Muscle of back (tissue), 11 donors: ENCODE measurements around the gene CAPRIN2. TPM values are rescaled to one million over a fixed set of nuclear protein-coding genes. Genes with fewer than 3 reads are reported as not detected.

Source experiments
- DNase-seq, 3 donors: peaks; one replicate each; pipeline versions ENCODE4 v3.0.0 to v3.0.0-alpha.2; 2013
- polyA plus RNA-seq, 10 donors: library from polyadenylated mRNA; unstranded; fragments of 120-200 nt; gene quantifications; one replicate each; pipeline ENCODE4 v1.2.1, GENCODE V29; 2013; ENCODE audit not compliant: insufficient read length in 10 of 10

Gene CAPRIN2
- polyA plus RNA-seq, 10 donors = 14.8 to 37.8 (median 21.5) TPM

GRCh38 chr12:30700216-30700900 lies 54.4 kb downstream of the CAPRIN2 start:
- peak in 1 of 3 donors; percentile 7 for DNase-seq

DNA sequence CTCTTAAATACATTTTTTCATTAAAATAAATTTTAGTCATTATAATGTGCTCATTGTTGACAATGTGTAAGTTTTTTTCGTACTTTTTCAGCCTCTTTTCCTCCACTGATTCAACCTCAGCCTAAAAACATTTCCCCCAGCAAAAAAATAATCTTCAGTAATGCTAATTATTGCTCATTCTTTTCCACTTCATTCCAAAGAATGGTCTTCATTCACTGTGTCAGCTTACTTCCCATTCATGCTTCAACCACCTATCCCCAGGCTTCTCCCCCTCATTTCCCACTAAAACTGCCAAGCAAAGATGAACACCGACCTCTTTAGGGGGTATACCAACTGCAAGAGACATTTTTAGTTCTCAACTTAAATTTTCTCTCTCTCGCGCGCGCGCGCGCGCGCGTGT lies 56.4 kb downstream of the CAPRIN2 start:
- no peak for DNase-seq

- no peak for DNase-seq
These were observed 57.8 kb downstream of the CAPRIN2 start for GRCh38 chr12:30696943-30697342.

DNA sequence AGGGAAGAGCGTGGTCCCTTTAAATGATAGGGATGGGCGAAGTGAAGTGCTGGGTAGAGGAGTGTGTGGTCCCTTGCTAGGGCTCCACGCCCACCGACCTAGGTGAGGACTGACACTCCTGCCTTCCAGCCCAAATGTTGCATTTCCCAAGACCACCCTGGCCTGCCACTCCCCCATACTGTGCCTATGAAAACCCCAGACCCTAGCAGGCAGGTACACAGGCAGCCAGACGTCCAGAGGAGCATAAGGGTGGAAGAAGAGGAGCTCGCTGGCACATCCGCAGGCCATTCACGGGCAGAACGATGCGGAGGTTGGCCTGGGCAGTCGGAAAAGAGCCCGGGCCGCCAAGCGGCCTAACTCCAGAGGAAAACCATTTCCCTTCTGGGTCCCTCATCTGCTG lies 58.3 kb downstream of the CAPRIN2 start:
- peak in 1 of 3 donors; percentile 4 for DNase-seq

- DNase-seq = no peak
These were observed 58.7 kb downstream of the CAPRIN2 start for GRCh38 chr12:30696103-30696408.

DNA sequence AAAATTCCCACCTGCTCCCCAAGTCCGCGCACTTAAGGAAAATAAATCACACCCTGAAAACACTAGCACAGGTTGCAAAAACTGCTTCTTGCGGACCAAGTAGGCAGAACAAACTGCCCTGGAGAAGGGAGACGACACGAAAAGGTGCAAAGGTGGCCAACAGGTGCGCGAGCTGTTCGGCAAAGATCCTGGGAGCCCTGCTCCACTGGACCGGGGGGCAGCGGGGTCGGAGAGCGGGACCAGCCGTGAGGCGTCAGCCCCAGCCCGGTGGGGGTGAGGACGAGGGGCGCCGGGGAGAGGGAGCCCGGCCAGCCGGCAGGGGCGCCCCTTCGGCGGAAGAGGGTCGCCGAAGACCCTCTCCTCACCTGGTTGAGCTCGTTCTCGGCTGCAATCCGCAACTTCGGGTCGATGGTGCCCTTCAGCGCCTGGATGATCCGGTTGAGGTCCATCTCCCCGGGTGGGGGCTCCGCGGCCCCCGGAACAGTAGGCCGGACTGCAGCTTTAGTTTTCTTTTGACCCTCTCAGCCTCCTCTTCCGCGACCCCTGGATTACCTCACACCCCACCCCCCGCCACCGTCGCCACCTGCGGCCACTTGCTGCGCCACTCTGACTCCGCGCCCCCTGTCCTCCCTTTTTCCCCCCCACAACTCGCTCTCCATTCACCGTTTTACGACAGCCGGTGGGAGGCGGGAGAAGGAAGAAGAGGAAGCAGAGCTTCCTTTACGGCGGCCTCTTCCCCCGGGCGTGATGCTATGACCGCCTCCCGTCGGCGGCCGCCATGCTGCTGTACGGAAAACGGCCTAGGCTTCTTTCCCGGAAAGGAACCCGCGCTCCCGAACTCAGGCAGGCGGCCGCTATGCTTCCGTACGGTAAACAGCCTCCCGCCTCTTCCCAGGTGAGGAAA lies 59.3 kb downstream of the CAPRIN2 start, which contains the start of gene IPO8:
IPO8 (minus strand) TSS at position 671 of the 904 bp plus-strand sequence; CDS start at position 449, 222 bp downstream.
- DNase-seq = peak; percentile 93 to 97 (median 95)

DNA sequence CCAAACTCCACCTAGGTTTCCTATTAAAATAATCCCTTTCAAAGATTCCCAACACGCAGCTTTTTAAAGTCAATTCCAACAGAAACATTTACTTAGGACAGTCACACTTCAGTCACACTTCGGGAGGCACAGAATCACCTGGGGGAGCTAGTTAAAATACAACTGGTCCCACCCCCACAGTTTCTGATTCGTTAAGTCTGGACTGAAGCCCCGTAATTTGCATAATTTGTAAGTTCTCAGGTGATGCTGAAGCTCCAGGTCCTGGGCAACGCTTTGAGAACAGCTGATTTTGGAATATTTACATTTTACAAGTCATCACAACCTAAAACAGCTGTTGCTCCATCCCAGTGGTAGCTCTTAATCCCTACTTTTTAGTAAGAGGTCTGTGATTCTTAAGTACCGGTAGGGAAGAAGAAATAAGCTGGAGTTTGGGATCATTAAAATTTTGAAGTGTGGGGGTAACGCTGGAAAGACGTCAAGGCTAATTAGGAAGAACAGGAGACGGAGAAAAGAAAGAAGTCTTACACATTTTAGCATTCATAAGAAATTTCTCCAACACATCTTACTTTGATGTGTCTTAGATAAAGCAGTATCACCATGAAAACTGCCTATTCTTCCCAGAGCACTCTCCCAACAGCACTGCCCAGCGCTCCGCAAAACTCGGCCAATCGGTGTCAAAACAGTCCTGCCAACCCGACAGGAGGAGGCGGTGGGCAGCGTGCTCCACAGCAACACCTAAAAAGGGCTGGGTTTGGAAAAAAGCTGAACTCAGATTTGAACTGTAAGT lies 60.1 kb downstream of the CAPRIN2 start:
- peak; percentile 13 to 61 (median 27) for DNase-seq

DNA sequence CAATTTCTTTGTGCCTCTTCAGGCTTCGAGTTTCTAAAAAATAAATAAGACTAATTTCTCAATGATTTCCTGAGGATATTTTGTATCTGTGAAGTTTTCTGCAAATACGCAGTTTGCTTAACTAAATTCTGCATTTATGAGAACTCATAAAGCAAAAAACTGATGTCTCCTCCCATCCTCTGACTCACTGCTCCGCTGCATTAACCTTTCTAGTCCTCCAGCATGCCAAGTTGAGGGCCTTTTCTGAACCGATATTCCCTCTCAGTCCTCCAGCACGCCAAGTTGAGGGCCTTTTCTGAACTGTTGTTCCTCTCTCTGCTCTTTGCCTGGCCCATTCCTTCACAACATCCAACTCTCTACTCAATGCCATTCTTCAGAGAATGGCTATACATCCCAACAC lies 62.3 kb downstream of the CAPRIN2 start:
- DNase-seq = no peak

GRCh38 chr12:30691122-30691879 lies 63.5 kb downstream of the CAPRIN2 start:
- DNase-seq = peak; percentile 18 to 53 (median 21)

DNA sequence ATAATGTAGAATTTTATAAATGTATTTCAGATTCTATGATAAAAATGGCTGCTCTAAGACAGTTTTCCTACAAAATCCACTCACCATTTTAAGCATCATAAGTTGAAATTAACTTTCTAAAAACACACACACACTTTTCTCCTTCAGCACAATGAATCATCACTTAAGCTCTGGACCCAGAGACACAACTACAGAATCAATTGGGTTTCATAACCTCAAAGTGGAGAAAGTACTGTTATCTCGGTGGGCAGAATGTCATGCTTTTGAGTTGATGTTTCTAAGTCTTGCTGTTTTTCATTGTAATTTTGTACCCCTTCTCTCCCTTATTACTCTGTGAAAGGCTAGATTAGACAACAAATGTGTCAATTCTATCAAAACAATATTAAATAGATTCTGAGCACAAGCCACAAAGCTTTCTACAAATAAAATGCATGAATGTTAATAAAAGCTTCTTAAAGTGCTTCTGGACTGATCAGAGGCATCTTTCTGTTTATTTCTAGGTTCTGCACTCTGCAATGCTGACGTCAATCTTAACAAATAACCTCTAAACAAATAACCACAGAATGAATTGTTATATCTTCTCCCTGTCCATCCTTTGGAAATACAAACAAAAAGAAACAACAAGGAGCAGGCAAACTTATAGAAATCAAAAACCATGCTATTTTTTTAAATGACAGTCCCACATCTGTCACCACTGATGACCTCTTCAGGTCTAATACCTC lies 67.3 kb downstream of the CAPRIN2 start:
- no peak for DNase-seq

GRCh38 chr12:30679241-30679640 lies 75.5 kb downstream of the CAPRIN2 start:
- DNase-seq = no peak

DNA sequence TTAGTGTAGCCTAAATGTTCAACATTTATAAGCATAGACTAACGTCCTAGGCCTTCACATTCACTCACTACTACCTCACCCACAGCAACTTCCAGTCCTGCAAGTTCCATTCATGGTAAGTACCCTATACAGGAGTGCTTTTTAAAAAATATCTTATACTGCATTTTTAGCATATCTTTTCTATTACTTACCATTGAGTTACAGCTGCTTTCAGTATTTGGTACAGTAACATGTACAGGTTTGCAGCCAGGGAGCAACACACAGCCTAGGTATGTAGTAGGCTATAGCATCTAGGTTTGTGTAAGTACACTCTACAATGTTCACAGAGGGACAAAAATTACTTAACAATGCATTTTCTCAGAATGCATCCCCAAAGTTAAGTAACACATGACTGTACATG lies 76.5 kb downstream of the CAPRIN2 start:
- DNase-seq = no peak

DNA sequence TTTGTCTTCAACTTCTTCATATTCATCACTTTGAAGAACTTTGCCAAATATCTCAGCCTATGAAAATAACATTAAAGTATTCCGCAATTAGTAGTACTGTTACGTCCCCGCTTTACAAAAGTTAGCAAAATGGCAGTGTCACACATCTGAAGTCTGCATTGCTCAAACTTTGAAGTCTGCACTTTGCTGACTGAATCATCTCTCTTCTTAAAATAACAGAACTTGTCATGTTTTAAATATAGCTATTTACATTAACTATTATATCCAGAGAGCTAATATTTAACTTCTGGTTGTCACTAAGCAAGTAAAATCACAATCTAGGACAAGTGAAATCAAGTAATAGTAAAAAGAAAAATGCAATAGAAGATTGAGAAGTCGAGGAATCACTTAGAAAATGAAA lies 93.5 kb downstream of the CAPRIN2 start:
- no peak for DNase-seq

Other genes with a start within 250 kb of the CAPRIN2 start
- 10 to 100 TPM; 21.7 to 37.8 (median 30.4) TPM for gene IPO8, start 59.1 kb downstream of the CAPRIN2 start, polyA plus RNA-seq
- 10 to 100 TPM in 4 of 10 donors, 1 to 10 TPM in 6; 6.9 to 16.2 (median 8.9) TPM for gene TSPAN11, start 171.8 kb upstream of the CAPRIN2 start, polyA plus RNA-seq